Stimulated activated effector memory CD8-positive, alpha-beta T cell treated with anti-CD3 and anti-CD28 coated beads, Interleukin-12 subunit alpha, Interleukin-12 subunit beta, amount 100 ng/mL, for 72 hours (primary cell): ENCODE measurements around the gene ARL2BP.

Experiments
- ATAC-seq: fragments of 150-1000 bp; cut with Tn5 transposase; 2 replicates; pipeline ENCODE4 v1.10.0; 2021
- DNase-seq, 2 donors: peaks; one replicate each; pipeline ENCODE4 v3.0.0; 2021 to 2022; ENCODE audit warnings: low spot score in 2 of 2
- H3K27ac Mint-ChIP-seq: one replicate; pipeline ENCODE4 v1.8.0; 2022; ENCODE audit warnings: mild to moderate bottlenecking, mixed read lengths
- H3K36me3 Mint-ChIP-seq: one replicate; pipeline ENCODE4 v1.8.0; 2022; ENCODE audit warnings: mild to moderate bottlenecking, mixed read lengths
- H3K4me1 Mint-ChIP-seq: one replicate; pipeline ENCODE4 v1.8.0; 2022; ENCODE audit warnings: mixed read lengths
- H3K4me3 Mint-ChIP-seq: one replicate; pipeline ENCODE4 v1.8.0; 2022; ENCODE audit warnings: mild to moderate bottlenecking, mixed read lengths
- H3K9me3 Mint-ChIP-seq: one replicate; pipeline ENCODE4 v1.8.0; 2022; ENCODE audit warnings: mixed read lengths

ARL2BP gene

GRCh38 chr16:57281791-57282190 lies 36.7 kb downstream of the ARL2BP start:
- Mint-ChIP-seq H3K36me3 (no peaks in the 10 kb centered on the region), H3K27ac (no peak overlapping the region), H3K4me1 (peaks cover 18% of the 10 kb centered on the region), H3K4me3 (no peak overlapping the region), H3K9me3 (no peaks in the 10 kb centered on the region)
- ATAC-seq (no peak), DNase-seq (no peak)

- Mint-ChIP-seq H3K4me3 (no peak overlapping the region), H3K4me1 (peaks cover 10% of the 10 kb centered on the region), H3K36me3 (no peaks in the 10 kb centered on the region), H3K9me3 (no peaks in the 10 kb centered on the region), H3K27ac (no peak overlapping the region)
- DNase-seq (no peak), ATAC-seq (no peak)
Measured at GRCh38 chr16:57282510-57283213, 37.6 kb downstream of the ARL2BP start.

GRCh38 chr16:57283214-57283958 lies 38.3 kb downstream of the ARL2BP start:
- no peak overlapping the region for H3K27ac Mint-ChIP-seq
- no peak for ATAC-seq
- no peak for DNase-seq
- H3K36me3 Mint-ChIP-seq, result no peaks in the 10 kb centered on the region
- peaks cover 6% of the 10 kb centered on the region for H3K4me1 Mint-ChIP-seq
- no peaks in the 10 kb centered on the region for H3K9me3 Mint-ChIP-seq
- H3K4me3 Mint-ChIP-seq, result peak overlapping the region; percentile 65

GRCh38 chr16:57283959-57284208 lies 38.8 kb downstream of the ARL2BP start:
- Mint-ChIP-seq H3K9me3 (no peaks in the 10 kb centered on the region), H3K4me1 (peaks cover 6% of the 10 kb centered on the region), H3K36me3 (no peaks in the 10 kb centered on the region), H3K4me3 (peak overlapping the region; percentile 65), H3K27ac (no peak overlapping the region)
- DNase-seq (no peak), ATAC-seq (peak; percentile 6)

GRCh38 chr16:57284209-57284951 lies 39.3 kb downstream of the ARL2BP start, which contains the start of gene PLLP:
PLLP (minus strand) TSS chr16:57284672; CDS start chr16:57284540, 132 bp downstream.
- peaks cover 7% of the 10 kb centered on the region for H3K4me1 Mint-ChIP-seq
- no peaks in the 10 kb centered on the region for H3K36me3 Mint-ChIP-seq
- ATAC-seq (peak; percentile 63), DNase-seq (peak in 1 of 2 donors; percentile 64)
- H3K9me3 Mint-ChIP-seq, result no peaks in the 10 kb centered on the region
- peak within 1 kb of the TSS; percentile 65 for H3K4me3 Mint-ChIP-seq
- no peak within 1 kb of the TSS for H3K27ac Mint-ChIP-seq

GRCh38 chr16:57284952-57285363 lies 39.9 kb downstream of the ARL2BP start:
- ATAC-seq, result no peak
- H3K27ac Mint-ChIP-seq, result no peak overlapping the region
- H3K36me3 Mint-ChIP-seq, result no peaks in the 10 kb centered on the region
- H3K4me3 Mint-ChIP-seq, result peak overlapping the region; percentile 65
- peaks cover 13% of the 10 kb centered on the region for H3K4me1 Mint-ChIP-seq
- no peaks in the 10 kb centered on the region for H3K9me3 Mint-ChIP-seq
- no peak for DNase-seq

GRCh38 chr16:57285379-57285778 lies 40.3 kb downstream of the ARL2BP start:
- DNase-seq (no peak), ATAC-seq (no peak)
- H3K27ac Mint-ChIP-seq, result no peak overlapping the region
- H3K4me1 Mint-ChIP-seq, result peaks cover 17% of the 10 kb centered on the region
- no peaks in the 10 kb centered on the region for H3K9me3 Mint-ChIP-seq
- H3K4me3 Mint-ChIP-seq, result peak overlapping the region; percentile 65
- no peaks in the 10 kb centered on the region for H3K36me3 Mint-ChIP-seq

- H3K4me3 Mint-ChIP-seq, result no peak overlapping the region
- H3K27ac Mint-ChIP-seq, result peak overlapping the region; percentile 11
- no peaks in the 10 kb centered on the region for H3K36me3 Mint-ChIP-seq
- DNase-seq (no peak), ATAC-seq (peak; percentile 52)
- no peaks in the 10 kb centered on the region for H3K9me3 Mint-ChIP-seq
- H3K4me1 Mint-ChIP-seq, result peaks cover 14% of the 10 kb centered on the region
Measured at GRCh38 chr16:57289391-57290257, 44.6 kb downstream of the ARL2BP start.

GRCh38 chr16:57297856-57298255 lies 52.8 kb downstream of the ARL2BP start:
- DNase-seq, result peak in 1 of 2 donors; percentile 60
- no peaks in the 10 kb centered on the region for H3K9me3 Mint-ChIP-seq
- peaks cover 11% of the 10 kb centered on the region for H3K4me1 Mint-ChIP-seq
- H3K4me3 Mint-ChIP-seq, result no peak overlapping the region
- no peaks in the 10 kb centered on the region for H3K36me3 Mint-ChIP-seq
- no peak for ATAC-seq
- H3K27ac Mint-ChIP-seq, result no peak overlapping the region

GRCh38 chr16:57299009-57299718 lies 54.1 kb downstream of the ARL2BP start:
- H3K4me3 Mint-ChIP-seq, result no peak overlapping the region
- H3K27ac Mint-ChIP-seq, result no peak overlapping the region
- ATAC-seq (peak; percentile 23), DNase-seq (no peak)
- no peaks in the 10 kb centered on the region for H3K36me3 Mint-ChIP-seq
- no peaks in the 10 kb centered on the region for H3K9me3 Mint-ChIP-seq
- H3K4me1 Mint-ChIP-seq, result peaks cover 24% of the 10 kb centered on the region

GRCh38 chr16:57299719-57300386 lies 54.8 kb downstream of the ARL2BP start:
- H3K36me3 Mint-ChIP-seq, result no peaks in the 10 kb centered on the region
- ATAC-seq (peak; percentile 74), DNase-seq (peak; percentile 77 to 96)
- H3K27ac Mint-ChIP-seq, result no peak overlapping the region
- H3K9me3 Mint-ChIP-seq, result no peaks in the 10 kb centered on the region
- H3K4me1 Mint-ChIP-seq, result peaks cover 29% of the 10 kb centered on the region
- no peak overlapping the region for H3K4me3 Mint-ChIP-seq

- ATAC-seq (peak; percentile 91), DNase-seq (peak; percentile 100)
- Mint-ChIP-seq H3K9me3 (no peaks in the 10 kb centered on the region), H3K36me3 (no peaks in the 10 kb centered on the region), H3K4me1 (peaks cover 29% of the 10 kb centered on the region), H3K27ac (no peak overlapping the region), H3K4me3 (no peak overlapping the region)
Measured at GRCh38 chr16:57300387-57301125, 55.5 kb downstream of the ARL2BP start.

- no peaks in the 10 kb centered on the region for H3K36me3 Mint-ChIP-seq
- no peak for DNase-seq
- no peak overlapping the region for H3K4me3 Mint-ChIP-seq
- H3K4me1 Mint-ChIP-seq, result peaks cover 29% of the 10 kb centered on the region
- H3K27ac Mint-ChIP-seq, result peak overlapping the region; percentile 4
- no peaks in the 10 kb centered on the region for H3K9me3 Mint-ChIP-seq
- ATAC-seq, result no peak
Measured at GRCh38 chr16:57301126-57301817, 56.2 kb downstream of the ARL2BP start.
